Measurements from ENCODE around the gene SSC5D. TPM values are rescaled to one million over a fixed set of nuclear protein-coding genes. Genes with fewer than 3 reads are reported as not detected.

Gene SSC5D
- total and polyA plus RNA-seq, 9 of the 15 experiments (the other 6 are each of a cell fraction or from before 2014, with no cell fraction given) = 0.04 to 0.71 (median 0.14) TPM; not detected in 2

DNA sequence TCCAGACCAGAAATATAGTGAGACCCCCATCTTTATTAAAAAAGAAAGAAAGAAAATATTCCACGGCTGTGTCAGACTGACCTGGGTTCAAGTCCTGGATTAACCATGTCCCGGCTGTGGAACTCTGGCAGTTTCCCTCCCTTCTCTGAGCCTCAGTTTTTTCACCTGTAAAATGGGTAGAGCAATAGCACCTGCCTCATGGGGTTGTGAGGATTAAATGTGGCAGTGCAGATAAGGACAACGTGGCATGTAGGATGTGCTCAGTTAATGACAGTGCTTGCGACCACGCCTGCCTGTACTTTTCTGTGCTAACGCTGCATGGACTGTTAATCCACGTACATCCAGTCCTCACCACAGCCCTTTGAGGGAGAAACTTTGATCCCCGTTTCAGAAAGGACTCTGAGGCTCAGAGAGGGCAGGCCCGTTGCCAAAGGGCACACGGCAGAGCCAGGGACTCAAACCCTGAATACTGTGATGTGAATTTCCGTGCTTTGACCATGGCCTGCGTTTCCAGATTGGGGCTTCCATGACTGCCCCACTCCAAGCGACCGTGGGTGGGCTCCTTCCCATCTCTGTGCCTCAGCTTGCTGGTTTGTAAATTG lies 32.6 kb downstream of the SSC5D start (continued):
- TF ChIP-seq MAFF (IDR thresholded peaks at IDR 0.05; ENCODE audit: low read length) (no peak), TRIM24 (IDR thresholded peaks at IDR 0.05) (0 out of 4 replicates have a peak, but pooled peaks have one; percentile 15 to 21), BHLHE40 (IDR thresholded peaks at IDR 0.05; ENCODE audit: low read length) (0 out of 2 replicates have a peak, but pooled peaks have one; percentile 9), GATA2 (CRISPR knock-in tag; IDR thresholded peaks at IDR 0.05) (0 out of 2 replicates have a peak, but pooled peaks have one; percentile 25), SIX5 (IDR thresholded peaks at IDR 0.05; ENCODE audit: borderline replicate concordance in 1 of 2, insufficient read depth in 1 of 2, low read depth in 1 of 2, low read length in 2 of 2) (no peak), RFX5 (IDR thresholded peaks at IDR 0.05; ENCODE audit: low read depth, low read length) (no peak)

DNA sequence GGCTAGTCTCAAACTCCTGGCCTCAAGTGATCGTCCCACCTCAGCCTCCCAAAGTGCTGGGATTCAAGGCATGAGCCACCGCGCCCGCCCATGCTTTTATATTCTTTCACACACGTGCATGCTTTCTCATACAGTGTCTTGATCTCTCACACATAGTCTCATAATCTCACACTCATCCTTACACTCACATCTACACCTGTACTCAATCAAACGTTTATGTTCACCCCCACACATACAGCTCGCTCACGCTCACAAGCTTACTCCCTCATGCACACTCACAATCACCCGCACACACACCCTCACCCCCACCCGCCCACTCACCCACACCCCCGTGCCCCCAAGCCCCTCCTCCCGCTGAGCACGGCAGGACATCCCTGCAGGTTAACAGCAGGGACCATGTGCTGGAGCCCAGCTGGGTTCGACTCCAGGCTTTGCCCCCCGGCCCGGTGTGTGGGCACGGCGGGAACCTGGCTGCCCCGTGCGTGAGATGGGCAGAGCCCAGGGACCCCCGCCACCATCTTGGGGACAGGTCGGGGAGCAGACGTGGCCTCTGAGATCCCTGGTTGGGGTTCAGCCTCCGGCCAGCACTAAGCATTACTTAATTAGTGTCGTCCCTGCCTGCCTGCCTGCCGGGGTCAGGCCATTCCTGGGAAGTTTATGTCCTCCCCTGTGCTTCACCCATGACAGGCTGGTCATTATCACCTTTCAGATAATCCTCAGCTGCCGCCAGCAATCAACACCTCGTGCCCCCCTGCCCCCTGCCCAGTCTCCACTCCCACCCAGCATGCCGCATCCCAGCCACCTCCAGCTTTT lies 37.3 kb downstream of the SSC5D start:
- H3K9me3 ChIP-seq (replicated peaks; ENCODE audit: control insufficient read depth, insufficient read depth, low read depth, low read length) = peaks cover 12% of the 10 kb centered on the region
- intact Hi-C loops (cut with micrococcal nuclease) (no loop called here), in situ Hi-C loops (cut with MboI) (no loop called here)
- TF ChIP-seq EGR1 (conservative IDR thresholded peaks at IDR 0.05) (peak; percentile 39; the same call in 1 of the 2 replicates), TBP (optimal IDR thresholded peaks at IDR 0.05; ENCODE audit: low read depth, low read length) (no peak), CBFB (CRISPR knock-in tag; IDR thresholded peaks at IDR 0.05) (no peak), ZNF561 (CRISPR knock-in tag; conservative IDR thresholded peaks at IDR 0.05) (no peak)
- TF ChIP-seq, protein P1, sequence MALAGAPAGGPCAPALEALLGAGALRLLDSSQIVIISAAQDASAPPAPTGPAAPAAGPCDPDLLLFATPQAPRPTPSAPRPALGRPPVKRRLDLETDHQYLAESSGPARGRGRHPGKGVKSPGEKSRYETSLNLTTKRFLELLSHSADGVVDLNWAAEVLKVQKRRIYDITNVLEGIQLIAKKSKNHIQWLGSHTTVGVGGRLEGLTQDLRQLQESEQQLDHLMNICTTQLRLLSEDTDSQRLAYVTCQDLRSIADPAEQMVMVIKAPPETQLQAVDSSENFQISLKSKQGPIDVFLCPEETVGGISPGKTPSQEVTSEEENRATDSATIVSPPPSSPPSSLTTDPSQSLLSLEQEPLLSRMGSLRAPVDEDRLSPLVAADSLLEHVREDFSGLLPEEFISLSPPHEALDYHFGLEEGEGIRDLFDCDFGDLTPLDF (CRISPR knock-in tag; IDR thresholded peaks at IDR 0.05) = no peak
- TF ChIP-seq, protein P2, sequence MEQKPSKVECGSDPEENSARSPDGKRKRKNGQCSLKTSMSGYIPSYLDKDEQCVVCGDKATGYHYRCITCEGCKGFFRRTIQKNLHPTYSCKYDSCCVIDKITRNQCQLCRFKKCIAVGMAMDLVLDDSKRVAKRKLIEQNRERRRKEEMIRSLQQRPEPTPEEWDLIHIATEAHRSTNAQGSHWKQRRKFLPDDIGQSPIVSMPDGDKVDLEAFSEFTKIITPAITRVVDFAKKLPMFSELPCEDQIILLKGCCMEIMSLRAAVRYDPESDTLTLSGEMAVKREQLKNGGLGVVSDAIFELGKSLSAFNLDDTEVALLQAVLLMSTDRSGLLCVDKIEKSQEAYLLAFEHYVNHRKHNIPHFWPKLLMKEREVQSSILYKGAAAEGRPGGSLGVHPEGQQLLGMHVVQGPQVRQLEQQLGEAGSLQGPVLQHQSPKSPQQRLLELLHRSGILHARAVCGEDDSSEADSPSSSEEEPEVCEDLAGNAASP (IDR thresholded peaks at IDR 0.05) = no peak
- TF ChIP-seq, protein P3, sequence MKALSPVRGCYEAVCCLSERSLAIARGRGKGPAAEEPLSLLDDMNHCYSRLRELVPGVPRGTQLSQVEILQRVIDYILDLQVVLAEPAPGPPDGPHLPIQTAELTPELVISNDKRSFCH (CRISPR knock-in tag; IDR thresholded peaks at IDR 0.05) = no peak
- TF ChIP-seq, protein P3 (tag; IDR thresholded peaks at IDR 0.05) = no peak
- H3K27ac ChIP-seq (ENCODE audit: extremely low read depth, low read depth, low read length) = no peak overlapping the region
- no peaks in the 10 kb centered on the region; a peak in 2 of 5 replicates for H3K27me3 ChIP-seq (ENCODE audit: control insufficient read depth in 2 of 2, insufficient read depth in 2 of 2, low read length in 2 of 2)
- POLR2A ChIA-PET = no interaction called here
- H3K4me2 ChIP-seq (ENCODE audit: insufficient read depth, low read length) = no peak overlapping the region
- peak overlapping the region in 1 of 2 experiments; percentile 71; a peak in 2 of 4 replicates for H3K9ac ChIP-seq (ENCODE audit: insufficient read depth in 1 of 2, low read depth in 2 of 2, low read length in 2 of 2)
- H3K4me1 ChIP-seq (replicated peaks in 1 of 2; ENCODE audit: control insufficient read depth in 2 of 2, insufficient read depth in 2 of 2, low read length in 2 of 2) = peaks cover 0 to 30% of the 10 kb centered on the region in 2 experiments; a peak in 4 of 5 replicates
- H3K9me1 ChIP-seq (ENCODE audit: control insufficient read depth, insufficient read depth, low read length) = no peaks in the 10 kb centered on the region
- ATAC-seq (no peak), DNase-seq (ENCODE audit: extremely low read depth in 1 of 4, low spot score in 3 of 4) (no peak), FAIRE-seq (no peak)
- no peak overlapping the region for H3K4me3 ChIP-seq
- H3K79me2 ChIP-seq (ENCODE audit: control insufficient read depth, insufficient read depth, low read length) = no peaks in the 10 kb centered on the region
- BruUV-seq (replicated peaks) = no TSS peak
- no peaks in the 10 kb centered on the region for H4K20me1 ChIP-seq (replicated peaks; ENCODE audit: control insufficient read depth, insufficient read depth, low read length)
- no peaks in the 10 kb centered on the region for H3K36me3 ChIP-seq (ENCODE audit: control insufficient read depth, insufficient read depth, low read length)
- no peak overlapping the region for H2AFZ ChIP-seq (ENCODE audit: low read depth, low read length)
- WGBS (ENCODE audit: insufficient coverage, low coverage, missing lambda C conversion rate) = 20% methylated on average over 26 of the region's 29 CpGs
- CTCF ChIA-PET (ENCODE audit: low intra/inter-chr PET ratio) = no interaction called here
